T-helper 17 cell (primary cell): ENCODE data around the gene NUAK1. TPM values are rescaled to one million over a fixed set of nuclear protein-coding genes. Genes with fewer than 3 reads are reported as not detected.

Experiments
- ATAC-seq: fragments of 150-1000 bp; cut with Tn5 transposase; 2 replicates; pipeline ENCODE4 v1.10.0; 2021; ENCODE audit warnings: mild to moderate bottlenecking, moderate library complexity
- DNase-seq, 3 donors: peaks; one replicate each; pipeline versions ENCODE4 v3.0.0 to v3.0.0-alpha.2; 2020 to 2021
- H3K9me3 ChIP-seq: one replicate; pipeline ENCODE4 v1.7.0; 2013; ENCODE audit warnings: low read length, mild to moderate bottlenecking; ENCODE audit not compliant: control insufficient read depth, poor library complexity, severe bottlenecking
- H3K27ac Mint-ChIP-seq: one replicate; pipeline ENCODE4 v1.8.0; 2022; ENCODE audit warnings: mild to moderate bottlenecking, moderate library complexity, mixed read lengths
- H3K27me3 Mint-ChIP-seq: one replicate; pipeline ENCODE4 v1.8.0; 2022; ENCODE audit warnings: mixed read lengths
- H3K36me3 Mint-ChIP-seq: one replicate; pipeline ENCODE4 v1.8.0; 2022; ENCODE audit warnings: low read depth, mixed read lengths
- H3K4me1 Mint-ChIP-seq: one replicate; pipeline ENCODE4 v1.8.0; 2022; ENCODE audit warnings: mild to moderate bottlenecking, mixed read lengths
- H3K4me3 Mint-ChIP-seq: one replicate; pipeline ENCODE4 v1.8.0; 2022; ENCODE audit warnings: mild to moderate bottlenecking, moderate library complexity, mixed read lengths
- total RNA-seq, 4 donors: library from RNA in 2 of 4; stranded (reverse) in 2 of 4; gene quantifications; one replicate each; pipeline ENCODE4 v1.2.3 and lab custom pipeline; 2022 to 2026

Gene NUAK1
- total RNA-seq, 2 donors from 2014 or later: 0.05 TPM; not detected in 1

DNA sequence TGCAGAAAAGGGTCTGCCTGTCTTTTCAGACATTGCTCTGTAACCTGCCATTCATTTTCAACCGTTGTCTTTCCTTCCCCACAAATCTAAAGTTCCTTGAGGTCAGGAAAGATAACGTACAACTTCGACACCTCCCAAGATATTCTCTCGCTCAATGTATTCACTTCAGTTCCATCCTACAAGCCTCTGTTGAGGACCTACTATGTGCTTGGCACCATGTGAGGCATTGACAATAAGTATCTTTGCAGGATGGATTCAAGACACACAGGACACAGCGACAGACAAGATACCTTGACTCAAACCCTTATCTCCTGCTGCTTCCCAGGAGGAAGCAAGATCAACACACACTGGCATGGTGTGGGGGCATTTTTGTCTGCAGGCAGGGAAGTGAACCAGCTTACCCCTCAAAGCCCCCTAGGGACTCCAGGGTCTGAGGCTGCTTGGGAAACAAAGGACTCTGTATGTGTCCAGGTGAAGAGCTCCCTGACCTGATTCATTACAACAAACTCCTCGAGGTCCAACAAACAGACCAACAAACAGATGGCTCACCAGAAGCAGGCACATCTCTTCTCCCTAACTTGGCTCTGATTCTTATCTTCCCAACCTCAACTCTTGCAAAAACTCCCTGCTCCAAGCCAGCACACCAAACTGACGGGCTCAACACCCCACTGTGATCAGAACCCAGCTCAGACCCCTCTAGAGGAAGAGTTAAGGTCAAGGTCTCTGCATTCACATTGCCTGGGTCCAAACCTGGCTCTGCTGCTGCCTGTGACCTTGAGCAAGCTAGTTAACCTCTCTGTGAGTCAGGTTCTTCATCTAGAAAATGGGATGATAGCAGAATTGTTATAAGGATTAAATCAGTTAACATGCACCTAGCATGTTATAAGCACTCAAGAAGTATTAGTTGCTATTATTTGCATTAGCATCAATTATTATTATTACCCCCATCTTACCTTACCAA lies 6.3 kb downstream of the NUAK1 start:
- ATAC-seq (no peak), DNase-seq (no peak)
- Mint-ChIP-seq H3K4me1 (peaks cover 4% of the 10 kb centered on the region), H3K36me3 (no peaks in the 10 kb centered on the region), H3K4me3 (no peak overlapping the region), H3K27ac (no peak overlapping the region), H3K27me3 (peaks cover 94% of the 10 kb centered on the region)
- no peaks in the 10 kb centered on the region for H3K9me3 ChIP-seq

DNA sequence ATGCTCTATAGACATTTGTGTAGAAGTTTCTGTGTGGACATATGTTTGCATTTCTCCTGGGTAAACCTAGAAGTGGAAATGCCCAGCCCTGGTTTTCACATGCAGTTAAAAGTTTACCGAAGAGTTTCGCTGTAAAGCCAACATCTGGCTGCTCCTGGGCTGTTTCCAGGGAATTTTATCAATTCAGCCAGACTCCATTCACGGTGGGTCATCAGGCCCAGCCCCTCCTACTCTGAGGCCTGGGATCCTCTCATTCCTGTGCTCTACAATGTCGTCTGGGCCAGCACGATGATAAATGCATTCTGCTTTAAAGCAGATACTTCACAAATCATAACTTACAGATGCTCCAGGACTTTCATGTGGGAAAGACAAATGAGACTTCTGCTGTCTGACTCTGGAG lies 7.1 kb downstream of the NUAK1 start:
- no peaks in the 10 kb centered on the region for H3K9me3 ChIP-seq
- Mint-ChIP-seq H3K4me1 (peaks cover 4% of the 10 kb centered on the region), H3K27ac (no peak overlapping the region), H3K36me3 (no peaks in the 10 kb centered on the region), H3K27me3 (peaks cover 92% of the 10 kb centered on the region), H3K4me3 (no peak overlapping the region)
- no peak for ATAC-seq
- no peak for DNase-seq

DNA sequence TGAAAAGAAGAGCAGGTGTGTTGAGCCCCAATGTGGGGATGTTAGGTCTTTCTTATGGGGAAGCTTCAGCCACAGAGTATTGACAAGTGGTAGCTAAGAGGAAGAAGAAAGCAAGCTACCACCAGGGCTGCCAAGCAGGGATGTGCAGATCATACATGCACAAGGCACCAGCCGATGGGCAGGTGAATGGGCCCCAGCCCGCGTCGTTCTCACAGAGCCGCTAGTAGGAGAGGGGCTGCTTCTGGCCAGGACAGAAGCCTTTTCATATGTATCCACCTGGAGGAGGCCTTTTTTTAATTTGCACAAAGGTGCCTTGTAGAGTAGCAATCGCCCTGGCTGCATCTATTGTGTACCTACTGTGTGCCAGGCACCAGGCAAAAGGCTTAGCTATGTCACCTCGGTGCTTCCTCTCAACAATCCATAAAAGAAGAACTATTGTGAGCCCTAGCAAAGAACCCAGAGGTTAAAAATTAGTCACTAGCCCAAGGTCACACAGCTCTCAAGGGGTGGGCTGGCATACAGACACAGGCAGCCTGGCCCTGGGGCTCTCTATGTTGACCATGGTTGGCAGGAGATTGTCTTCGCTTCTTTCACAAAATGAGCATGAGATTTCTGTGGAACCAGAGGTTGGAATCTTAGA lies 8.2 kb downstream of the NUAK1 start:
- Mint-ChIP-seq H3K36me3 (no peaks in the 10 kb centered on the region), H3K4me1 (no peaks in the 10 kb centered on the region), H3K4me3 (no peak overlapping the region), H3K27me3 (peaks cover 86% of the 10 kb centered on the region), H3K27ac (no peak overlapping the region)
- DNase-seq (no peak), ATAC-seq (no peak)
- H3K9me3 ChIP-seq: no peaks in the 10 kb centered on the region

DNA sequence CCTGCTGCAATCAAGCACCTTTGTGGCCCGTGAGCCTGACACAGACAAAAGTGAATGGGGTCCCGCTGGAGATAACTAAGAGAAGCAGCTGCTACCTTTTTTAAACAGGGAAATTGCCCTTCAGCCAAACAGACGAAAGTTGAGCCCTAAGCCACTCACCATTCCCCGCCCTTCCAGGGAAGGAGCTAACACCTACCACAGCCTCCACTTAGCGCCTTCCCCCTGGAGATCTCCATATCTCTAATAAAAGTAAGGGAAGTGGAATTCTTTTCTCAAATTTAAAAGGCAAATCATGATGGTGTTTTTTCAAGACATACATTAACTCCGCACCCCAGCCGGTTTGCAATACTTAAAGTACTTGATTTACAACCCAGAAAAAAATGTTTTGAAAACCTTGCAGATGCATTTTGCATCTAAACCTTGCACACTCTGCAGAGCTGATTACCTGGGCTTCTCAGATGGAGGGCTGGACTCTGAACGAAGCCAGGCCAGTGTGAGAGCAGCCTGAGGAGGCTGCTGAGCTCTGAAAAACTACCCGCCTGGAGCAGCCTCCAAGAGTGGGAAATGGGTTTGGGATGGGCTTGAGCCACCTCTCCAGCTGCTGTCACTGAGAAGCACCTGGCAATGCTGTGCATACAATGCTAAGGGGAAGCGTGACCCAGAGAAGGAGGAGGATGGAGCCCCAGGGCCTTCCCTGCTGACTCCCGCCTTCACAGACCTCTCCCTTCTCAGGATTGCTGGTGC lies 10.0 kb downstream of the NUAK1 start:
- H3K9me3 ChIP-seq: no peaks in the 10 kb centered on the region
- ATAC-seq (no peak), DNase-seq (no peak)
- Mint-ChIP-seq H3K4me3 (no peak overlapping the region), H3K4me1 (no peaks in the 10 kb centered on the region), H3K27me3 (peaks cover 70% of the 10 kb centered on the region), H3K36me3 (no peaks in the 10 kb centered on the region), H3K27ac (no peak overlapping the region)

DNA sequence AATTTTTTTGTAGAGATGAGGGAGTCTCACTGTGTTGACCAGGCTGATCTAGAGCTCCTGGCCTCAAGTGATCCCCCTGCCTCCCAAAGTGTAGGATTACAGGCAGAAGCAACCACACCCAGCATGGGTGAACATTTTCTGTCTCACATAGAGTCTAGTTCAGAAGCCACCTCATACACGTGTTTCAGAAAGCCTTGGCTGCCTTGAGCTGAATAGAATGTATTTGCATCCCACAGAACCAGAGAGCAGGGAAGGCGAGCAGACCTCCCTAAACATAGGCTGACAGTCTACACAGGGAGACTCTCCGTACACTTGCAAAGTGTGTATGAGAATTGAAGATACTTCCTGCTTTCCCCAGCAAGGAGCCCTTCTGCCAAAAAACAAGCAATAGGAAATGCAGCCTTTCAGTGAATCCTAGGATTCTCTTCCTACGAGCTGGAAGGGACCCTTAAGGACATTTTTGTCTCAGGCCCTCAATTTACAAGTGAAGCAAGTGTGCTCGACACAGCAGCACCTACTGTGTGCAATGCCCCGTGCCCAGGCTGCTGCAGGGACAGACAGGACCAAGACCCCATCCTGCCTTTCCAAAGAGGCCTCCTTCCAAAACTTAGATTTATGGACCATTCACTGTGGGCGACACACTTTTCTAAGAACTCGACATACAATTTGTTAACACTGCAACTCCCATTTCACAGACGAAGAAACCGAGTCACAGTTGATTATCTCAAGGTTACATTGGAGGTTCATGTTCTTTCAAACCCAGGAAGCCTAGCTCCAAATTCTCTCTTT lies 11.2 kb downstream of the NUAK1 start:
- H3K27me3 Mint-ChIP-seq: peaks cover 63% of the 10 kb centered on the region
- H3K4me3 Mint-ChIP-seq: no peak overlapping the region
- ATAC-seq (no peak), DNase-seq (no peak)
- H3K9me3 ChIP-seq: no peaks in the 10 kb centered on the region
- no peaks in the 10 kb centered on the region for H3K4me1 Mint-ChIP-seq
- H3K27ac Mint-ChIP-seq: no peak overlapping the region
- H3K36me3 Mint-ChIP-seq: no peaks in the 10 kb centered on the region

DNA sequence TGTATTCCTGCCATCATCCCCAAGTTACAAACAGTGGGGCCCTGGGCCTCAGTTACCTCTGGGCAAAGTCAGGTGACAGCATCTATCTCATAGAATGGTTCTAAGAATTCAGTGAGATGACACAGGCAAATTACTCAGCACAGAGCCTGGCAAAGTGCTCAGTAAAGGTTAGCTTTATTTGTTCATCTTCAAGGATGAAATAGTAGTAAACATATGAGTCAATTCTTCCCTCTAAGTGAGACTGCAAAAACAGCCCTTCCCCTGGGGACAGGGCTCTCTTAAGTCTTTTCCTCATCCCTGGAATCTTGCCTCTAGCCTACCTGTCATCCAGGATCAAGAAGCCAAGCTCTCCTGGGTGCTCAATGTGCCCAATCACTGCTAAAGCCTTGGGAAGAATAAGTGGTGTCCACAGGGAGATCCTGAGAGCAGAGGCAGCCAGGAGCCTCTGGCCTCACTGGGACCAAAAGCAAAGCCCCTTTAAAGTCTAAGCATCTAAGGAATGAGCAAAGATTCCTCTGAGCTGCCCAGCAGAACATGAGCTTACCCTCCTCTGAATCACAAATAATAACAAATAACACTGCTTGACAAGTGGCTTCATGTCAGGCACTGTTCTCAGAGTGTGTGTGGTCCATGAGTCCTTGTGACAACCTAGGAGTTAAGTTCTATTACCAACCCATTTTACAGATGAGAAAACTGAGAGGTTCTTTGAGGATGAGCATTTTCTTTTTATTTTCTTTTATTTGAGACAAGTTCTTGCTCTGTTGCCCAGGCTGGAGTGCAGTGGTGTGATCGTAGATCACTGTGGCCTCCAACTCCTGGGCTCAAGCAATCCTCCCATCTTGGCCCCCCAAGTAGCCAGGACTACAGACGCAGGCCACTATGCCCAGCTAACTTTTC lies 12.1 kb downstream of the NUAK1 start:
- H3K36me3 Mint-ChIP-seq: no peaks in the 10 kb centered on the region
- H3K27me3 Mint-ChIP-seq: peaks cover 63% of the 10 kb centered on the region
- no peak for ATAC-seq
- H3K4me1 Mint-ChIP-seq: no peaks in the 10 kb centered on the region
- H3K27ac Mint-ChIP-seq: no peak overlapping the region
- H3K9me3 ChIP-seq: no peaks in the 10 kb centered on the region
- no peak overlapping the region for H3K4me3 Mint-ChIP-seq
- no peak for DNase-seq

DNA sequence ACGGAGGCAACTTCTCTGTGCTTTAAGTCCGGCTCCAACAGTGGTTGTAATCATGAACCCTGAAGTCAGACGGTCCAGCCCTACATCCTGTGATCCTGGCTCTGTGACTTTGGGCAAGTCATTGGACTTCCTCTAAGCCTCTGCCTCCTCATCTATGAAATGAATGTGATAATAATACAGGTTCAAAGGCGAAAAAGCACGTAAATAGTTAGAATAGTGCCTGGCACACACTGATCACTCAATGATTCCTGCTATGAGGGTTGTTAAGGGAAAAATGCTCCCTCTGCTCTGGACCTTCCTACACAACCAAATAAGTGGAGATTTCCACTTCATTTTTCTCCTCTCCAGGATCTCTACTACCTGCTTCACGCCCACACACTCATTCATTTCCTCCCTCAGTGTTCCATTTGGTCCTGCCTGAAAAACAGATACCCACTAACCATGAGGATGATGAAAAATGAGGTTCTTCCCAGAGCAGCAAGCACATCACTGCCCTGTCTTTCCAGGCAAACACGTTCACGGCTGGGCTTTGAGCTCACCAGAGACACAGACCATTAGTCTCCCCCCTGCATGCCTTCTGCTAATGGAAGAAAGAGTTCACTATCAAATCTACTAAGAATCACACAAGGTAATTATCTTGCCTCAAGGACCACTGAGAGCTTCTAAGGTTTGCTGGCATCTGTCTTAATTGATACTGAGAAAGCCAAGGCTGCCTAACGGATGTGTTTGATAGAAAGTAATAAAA lies 13.2 kb downstream of the NUAK1 start:
- DNase-seq: no peak

DNA sequence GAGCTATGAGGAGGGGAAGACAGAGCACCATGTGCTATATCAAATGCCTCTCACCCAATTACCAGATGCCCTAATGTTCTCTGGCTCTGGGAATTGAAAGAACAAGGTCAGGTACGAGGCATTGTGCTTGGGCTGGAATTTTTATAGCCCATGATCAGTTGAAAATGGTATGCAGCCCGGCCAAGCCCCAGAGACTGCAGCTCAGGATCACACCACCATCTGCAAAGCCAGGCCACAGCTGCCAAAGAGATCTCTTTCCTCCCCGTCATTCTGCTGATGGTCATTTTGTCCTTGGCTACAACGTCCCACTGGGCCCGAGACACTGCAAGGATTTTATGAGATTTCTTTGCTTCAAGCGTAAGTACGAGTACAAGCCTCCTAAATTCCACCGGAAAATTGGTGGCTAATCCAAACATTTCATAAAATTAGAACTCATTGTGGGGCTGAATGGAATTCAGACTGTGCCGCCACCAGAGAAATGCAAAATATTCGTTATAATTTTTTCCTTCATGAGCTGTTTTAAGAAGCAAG lies 15.1 kb downstream of the NUAK1 start:
- H3K36me3 Mint-ChIP-seq: no peaks in the 10 kb centered on the region
- no peaks in the 10 kb centered on the region for H3K9me3 ChIP-seq
- DNase-seq: no peak
- ATAC-seq: no peak
- H3K4me3 Mint-ChIP-seq: no peak overlapping the region
- no peak overlapping the region for H3K27ac Mint-ChIP-seq
- no peaks in the 10 kb centered on the region for H3K4me1 Mint-ChIP-seq
- peaks cover 45% of the 10 kb centered on the region for H3K27me3 Mint-ChIP-seq

More for the DNA sequence above, 13.2 kb downstream of the NUAK1 start:
- Mint-ChIP-seq H3K4me3 (no peak overlapping the region), H3K27me3 (peaks cover 52% of the 10 kb centered on the region), H3K4me1 (no peaks in the 10 kb centered on the region), H3K36me3 (no peaks in the 10 kb centered on the region), H3K27ac (no peak overlapping the region)
- no peaks in the 10 kb centered on the region for H3K9me3 ChIP-seq
- ATAC-seq: no peak

DNA sequence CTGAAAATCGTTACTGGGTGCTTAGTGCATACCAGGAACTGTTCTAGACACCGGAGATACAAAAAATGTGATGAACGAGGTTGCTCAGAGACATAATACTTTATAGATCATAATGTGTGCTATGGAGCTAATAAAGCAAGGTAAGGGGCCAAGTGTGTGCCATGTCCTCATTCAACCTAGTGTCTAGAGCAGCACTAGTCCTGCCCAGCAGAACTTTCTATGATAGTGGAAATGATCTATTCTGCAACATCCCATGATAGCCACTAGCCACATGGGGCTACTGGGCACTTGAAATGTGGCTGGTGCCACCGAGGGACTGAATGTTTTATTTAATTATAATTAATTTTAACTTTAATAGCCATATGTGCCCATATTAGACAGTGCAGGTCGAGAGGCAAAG lies 15.6 kb downstream of the NUAK1 start:
- Mint-ChIP-seq H3K4me1 (no peaks in the 10 kb centered on the region), H3K36me3 (no peaks in the 10 kb centered on the region), H3K4me3 (no peak overlapping the region), H3K27me3 (peaks cover 45% of the 10 kb centered on the region), H3K27ac (no peak overlapping the region)
- DNase-seq: no peak
- no peak for ATAC-seq
- H3K9me3 ChIP-seq: no peaks in the 10 kb centered on the region

DNA sequence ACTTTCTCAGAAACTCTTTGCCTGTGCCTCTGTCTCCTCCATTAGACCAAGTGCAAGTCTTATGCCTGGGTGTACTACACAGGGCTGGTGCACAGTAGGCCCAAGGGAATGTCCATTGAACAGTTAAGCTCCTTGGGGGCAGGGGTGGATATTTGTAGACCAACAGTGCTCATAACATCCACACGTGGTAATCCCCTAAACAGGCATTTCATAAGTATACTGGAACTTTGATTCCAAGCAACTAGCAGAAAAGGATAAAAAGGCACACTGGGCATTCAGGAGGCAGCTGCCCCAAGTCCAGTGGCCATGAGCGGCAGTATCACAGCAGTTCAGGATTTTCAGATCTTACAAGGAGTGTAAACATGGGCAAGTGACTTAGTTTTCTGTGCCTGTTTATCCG lies 16.8 kb downstream of the NUAK1 start:
- ATAC-seq (no peak), DNase-seq (no peak)
- H3K9me3 ChIP-seq: no peaks in the 10 kb centered on the region
- peaks cover 45% of the 10 kb centered on the region for H3K27me3 Mint-ChIP-seq
- H3K27ac Mint-ChIP-seq: no peak overlapping the region
- H3K36me3 Mint-ChIP-seq: no peaks in the 10 kb centered on the region
- no peaks in the 10 kb centered on the region for H3K4me1 Mint-ChIP-seq
- H3K4me3 Mint-ChIP-seq: no peak overlapping the region

DNA sequence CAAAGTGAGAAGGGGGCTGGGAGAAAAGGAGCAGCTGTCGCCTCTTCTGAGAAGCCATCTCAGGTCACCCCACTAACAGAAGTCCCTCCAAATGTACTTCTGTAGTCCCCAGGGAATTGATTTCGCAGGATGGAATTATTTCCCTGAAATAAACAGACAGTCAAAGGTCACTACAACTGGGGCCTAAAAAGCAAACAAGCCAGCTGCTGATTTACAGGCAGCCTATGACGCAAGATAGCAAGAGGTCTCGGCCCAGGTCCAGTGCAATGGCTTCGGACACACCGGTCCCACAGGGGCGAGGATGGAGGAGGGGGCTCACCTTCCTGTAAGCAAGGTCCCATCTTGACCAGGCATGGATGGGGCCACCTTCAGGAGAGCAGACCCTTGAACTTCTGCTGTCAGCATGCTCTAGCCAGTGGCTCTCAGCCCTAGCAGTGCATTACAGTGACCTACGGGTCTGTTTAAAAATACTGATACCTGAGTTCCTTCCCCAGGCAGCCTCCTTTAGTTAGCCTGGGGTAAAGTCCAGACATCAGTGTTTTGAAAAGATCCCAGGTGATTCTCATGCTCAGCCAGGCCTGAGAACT lies 18.1 kb downstream of the NUAK1 start:
- Mint-ChIP-seq H3K27me3 (peaks cover 52% of the 10 kb centered on the region), H3K27ac (no peak overlapping the region), H3K36me3 (no peaks in the 10 kb centered on the region), H3K4me1 (no peaks in the 10 kb centered on the region), H3K4me3 (no peak overlapping the region)
- ATAC-seq: no peak
- H3K9me3 ChIP-seq: no peaks in the 10 kb centered on the region
- DNase-seq: no peak
